Fibroblast of pulmonary artery (primary cell): ENCODE data around the gene OR6B1.
A peak's percentile ranks its signal among the peaks of the same experiment; 100 is the strongest.

Source experiments
- DNase-seq: peaks from one replicate; pipeline ENCODE4 v3.0.0-alpha.2; 2010; ENCODE audit warnings: low read depth
- H3K4me3 ChIP-seq: replicated peaks from 2 replicates; pipeline ENCODE4 v1.5.1; 2011; ENCODE audit warnings: low read depth, mild to moderate bottlenecking, control low read depth, low read length, moderate library complexity
- TF ChIP-seq, protein P1 (sequence below): IDR thresholded peaks from 2 replicates; pipeline ENCODE4 v1.5.1; 2011; ENCODE audit warnings: mild to moderate bottlenecking, control low read depth, low read length, inconsistent platforms; ENCODE audit errors: missing control alignments

The OR6B1 gene

DNA sequence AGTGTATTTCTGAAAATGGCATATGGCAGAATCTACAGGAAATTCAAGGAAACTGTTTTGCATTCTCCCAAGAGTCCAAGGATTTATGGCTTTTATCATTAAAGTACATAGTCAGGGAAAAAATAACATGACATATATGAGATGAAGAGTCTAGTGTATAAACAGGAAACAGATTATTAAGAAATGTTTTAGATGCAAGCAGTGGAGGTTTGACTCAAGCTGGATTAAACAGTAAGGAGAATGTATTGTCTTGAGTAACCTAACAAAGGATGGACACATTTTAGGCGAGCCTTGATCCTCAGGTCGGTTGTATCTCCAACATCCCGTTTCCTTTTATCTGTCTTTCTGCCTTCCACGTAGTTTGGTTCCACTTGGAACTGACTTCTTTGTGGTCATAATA is 17.9 kb downstream of the OR6B1 start:
- H3K4me3 ChIP-seq, result no peak overlapping the region
- TF ChIP-seq, protein P1, sequence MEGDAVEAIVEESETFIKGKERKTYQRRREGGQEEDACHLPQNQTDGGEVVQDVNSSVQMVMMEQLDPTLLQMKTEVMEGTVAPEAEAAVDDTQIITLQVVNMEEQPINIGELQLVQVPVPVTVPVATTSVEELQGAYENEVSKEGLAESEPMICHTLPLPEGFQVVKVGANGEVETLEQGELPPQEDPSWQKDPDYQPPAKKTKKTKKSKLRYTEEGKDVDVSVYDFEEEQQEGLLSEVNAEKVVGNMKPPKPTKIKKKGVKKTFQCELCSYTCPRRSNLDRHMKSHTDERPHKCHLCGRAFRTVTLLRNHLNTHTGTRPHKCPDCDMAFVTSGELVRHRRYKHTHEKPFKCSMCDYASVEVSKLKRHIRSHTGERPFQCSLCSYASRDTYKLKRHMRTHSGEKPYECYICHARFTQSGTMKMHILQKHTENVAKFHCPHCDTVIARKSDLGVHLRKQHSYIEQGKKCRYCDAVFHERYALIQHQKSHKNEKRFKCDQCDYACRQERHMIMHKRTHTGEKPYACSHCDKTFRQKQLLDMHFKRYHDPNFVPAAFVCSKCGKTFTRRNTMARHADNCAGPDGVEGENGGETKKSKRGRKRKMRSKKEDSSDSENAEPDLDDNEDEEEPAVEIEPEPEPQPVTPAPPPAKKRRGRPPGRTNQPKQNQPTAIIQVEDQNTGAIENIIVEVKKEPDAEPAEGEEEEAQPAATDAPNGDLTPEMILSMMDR, result no peak
- no peak for DNase-seq

DNA sequence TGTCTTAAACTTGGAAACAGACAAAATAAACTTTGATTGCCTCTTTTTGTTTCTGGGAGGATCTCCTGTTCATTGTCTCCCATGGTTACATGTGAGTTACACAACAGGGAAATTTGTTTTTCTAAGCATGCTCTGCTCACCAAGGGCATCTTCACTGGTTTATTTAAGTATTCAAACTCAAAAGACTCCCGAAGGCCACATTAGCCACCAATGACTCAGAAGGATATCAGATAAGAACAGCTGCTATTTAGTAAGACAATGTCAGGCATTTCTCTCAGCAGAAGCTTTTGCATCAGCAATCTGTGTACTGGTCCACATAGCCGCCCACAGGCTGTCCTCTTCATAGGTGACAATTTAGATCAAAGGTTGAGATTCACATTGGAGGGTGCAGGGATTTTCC is 19.3 kb downstream of the OR6B1 start:
- TF ChIP-seq, protein P1, result no peak
- H3K4me3 ChIP-seq, result no peak overlapping the region
- DNase-seq, result peak; percentile 98

DNA sequence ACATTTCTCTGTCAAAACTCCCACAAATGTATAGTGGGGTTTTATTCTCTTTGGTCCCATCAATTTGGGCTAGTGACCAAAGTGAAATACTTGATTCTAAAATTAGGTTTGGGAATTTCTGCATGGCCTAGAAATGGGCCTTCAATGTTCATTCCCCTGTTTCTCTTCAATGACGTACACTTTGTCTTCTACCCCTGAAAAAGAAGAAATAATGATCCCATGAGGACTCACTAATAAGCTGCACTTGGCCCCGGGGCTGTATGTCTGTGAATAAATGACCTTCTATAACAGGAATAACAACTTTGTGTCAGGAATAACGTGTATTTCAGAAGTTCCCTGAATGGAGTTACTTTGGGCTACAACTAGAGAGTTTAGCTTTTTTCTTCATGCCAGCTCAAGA is 20.2 kb downstream of the OR6B1 start:
- DNase-seq, result no peak
- TF ChIP-seq, protein P1, result no peak
- no peak overlapping the region for H3K4me3 ChIP-seq

DNA sequence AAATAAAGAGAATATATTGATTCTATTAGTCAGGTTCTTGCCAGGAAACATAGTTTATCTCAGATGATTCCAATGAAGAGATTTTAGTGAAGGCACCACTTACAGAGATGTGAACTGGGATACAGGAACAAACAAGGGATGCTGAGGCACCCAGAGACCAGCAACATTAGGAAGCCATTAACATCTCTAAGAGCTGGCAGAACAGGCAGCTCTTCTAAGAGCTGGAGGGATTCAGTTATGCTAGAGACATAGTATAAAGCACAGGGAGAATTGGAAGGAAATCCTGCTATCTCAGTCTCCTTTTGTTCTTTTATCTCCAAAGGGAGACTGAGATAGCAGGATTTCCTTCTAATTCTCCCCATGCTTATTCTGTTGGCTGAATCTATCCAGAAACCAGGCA is 22.0 kb downstream of the OR6B1 start:
- no peak overlapping the region for H3K4me3 ChIP-seq
- TF ChIP-seq, protein P1, result no peak
- DNase-seq, result no peak

DNA sequence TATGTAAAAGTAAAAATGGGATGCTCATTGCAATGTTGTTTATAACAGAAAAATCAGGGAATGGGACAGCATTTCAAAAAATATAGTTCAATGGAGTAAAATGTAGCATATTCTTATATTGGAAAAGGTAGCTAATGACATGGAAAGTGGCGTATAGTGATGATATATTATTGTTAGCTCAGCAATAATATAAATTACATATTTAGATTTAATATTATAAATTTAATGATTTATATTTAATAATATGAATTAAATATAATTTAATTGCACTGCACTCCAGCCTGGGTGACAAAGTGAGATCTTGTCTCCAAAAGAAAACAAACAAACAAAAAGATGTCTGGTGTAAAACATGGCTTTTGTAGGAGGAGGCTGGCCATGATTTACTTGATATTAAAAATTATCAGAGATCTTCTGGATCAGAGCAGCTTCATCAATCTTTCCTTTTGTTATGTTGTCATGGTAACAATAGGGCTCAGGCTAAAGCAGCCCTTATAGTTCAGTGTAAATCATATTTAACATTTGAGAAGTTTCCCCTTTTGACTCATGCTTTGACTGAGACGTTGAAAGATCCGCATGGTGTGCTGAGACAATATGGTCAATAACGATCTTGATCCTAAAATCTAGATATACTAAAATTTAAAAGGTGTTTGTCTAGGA is 23.2 kb downstream of the OR6B1 start:
- no peak overlapping the region for H3K4me3 ChIP-seq
- no peak for DNase-seq
- TF ChIP-seq, protein P1, result no peak

DNA sequence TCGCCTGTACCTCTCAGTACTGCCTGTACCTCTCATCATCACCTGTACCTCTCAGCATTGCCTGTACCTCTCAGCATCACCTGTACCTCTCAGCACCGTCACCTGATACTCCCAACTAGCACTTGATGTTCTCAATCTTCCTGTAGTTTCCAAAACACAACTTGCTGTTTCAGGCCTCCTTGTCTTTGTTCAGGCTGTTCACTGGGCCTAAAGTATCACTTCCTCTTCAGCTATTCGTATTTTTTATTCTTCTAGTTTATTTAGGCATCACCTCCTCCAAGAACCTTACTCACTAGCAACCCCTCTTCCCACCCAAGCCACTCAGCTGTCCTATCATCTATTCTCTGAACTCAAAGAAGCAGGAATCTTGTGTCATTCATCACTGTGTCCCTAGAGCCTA is 24.1 kb downstream of the OR6B1 start:
- no peak for DNase-seq
- TF ChIP-seq, protein P1, result no peak

DNA sequence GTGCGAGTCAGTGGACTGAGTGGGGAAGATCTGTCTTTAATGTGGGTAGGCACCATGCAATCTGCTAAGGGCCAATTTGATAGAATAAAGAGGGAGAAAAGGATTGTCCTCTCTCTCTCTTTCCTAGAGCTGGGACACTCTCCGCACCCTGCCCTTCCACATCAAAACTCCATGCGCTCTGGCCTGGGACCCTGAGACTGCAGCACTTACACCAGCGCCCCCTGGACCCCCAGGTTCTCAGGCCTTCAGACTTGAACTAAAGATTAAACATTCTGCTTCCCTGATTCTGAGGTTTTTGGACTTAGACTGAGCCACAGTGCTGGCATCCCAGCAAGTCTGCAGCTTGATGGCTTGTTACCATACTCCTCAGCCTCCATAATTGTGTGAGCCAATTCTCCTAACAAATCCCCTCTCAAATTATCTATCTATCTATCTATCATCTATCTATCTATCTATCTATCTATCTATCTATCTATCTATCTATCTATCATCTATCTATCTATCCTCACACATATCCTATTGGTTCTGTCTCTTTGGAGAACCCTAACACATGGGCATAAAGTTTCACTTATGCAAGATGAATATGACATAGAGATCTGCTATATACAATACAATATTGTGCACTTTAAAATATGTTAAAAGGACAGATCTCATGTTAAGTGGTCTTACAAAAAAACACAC is 26.2 kb downstream of the OR6B1 start:
- H3K4me3 ChIP-seq, result no peak overlapping the region
- no peak for DNase-seq
- TF ChIP-seq, protein P1, result no peak

More for the DNA sequence above, 24.1 kb downstream of the OR6B1 start:
- H3K4me3 ChIP-seq, result no peak overlapping the region
